ENCODE data around the gene POLD3.
"Not testable (repeated sequence)": the region's sequence is repeated elsewhere in the genome, so short reads cannot be mapped to it uniquely, and the experiment has no call there.

The POLD3 gene

DNA sequence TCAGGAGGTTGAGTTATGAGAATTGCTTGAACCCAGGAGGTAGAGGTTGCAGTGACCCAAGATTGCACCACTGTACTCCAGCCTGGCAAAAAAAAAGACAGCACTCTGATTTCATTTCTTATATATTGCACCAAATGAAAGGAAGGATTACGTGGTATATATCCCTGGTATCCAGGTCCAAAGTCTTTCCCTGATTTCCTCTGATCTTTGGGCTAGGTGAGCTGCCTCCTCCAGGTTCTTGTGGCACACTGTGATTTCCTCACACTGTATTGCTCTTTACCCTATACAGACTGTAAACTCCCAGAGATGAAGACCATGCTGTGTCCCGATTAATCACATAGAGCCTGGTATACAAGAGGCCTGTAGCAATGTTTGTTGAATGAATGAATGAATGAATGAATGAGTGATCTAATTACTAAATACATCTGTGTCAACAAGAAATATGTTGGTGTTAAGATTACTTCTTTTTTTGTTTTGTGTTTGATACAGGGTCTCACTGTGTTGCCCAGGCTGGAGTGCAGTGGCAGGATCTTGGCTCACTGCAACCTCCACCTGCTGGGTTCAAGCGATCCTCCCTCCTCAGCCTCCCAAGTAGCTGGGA is 9.3 kb upstream of the POLD3 start:
- DNase-seq = no peak

DNA sequence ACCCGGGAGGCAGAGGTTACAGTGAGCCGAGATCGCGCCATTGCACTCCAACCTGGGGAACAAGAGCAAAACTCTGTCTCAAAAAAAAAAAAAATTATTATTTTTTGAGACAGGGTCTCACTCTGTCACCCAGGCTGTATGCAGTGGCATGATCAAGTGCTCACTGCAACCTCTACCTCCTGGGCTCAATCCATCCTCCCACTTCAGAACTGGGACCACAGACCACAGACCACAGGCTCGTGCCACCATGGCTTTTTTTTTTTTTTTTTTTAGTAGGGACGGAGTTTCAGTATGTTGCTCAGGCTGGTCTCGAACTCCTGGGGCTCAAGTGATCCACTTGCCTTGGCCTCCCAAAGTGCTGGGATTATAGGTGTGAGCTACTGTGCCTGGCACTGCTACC is 1.9 kb upstream of the POLD3 start:
- not testable (repeated sequence) for DNase-seq

DNA sequence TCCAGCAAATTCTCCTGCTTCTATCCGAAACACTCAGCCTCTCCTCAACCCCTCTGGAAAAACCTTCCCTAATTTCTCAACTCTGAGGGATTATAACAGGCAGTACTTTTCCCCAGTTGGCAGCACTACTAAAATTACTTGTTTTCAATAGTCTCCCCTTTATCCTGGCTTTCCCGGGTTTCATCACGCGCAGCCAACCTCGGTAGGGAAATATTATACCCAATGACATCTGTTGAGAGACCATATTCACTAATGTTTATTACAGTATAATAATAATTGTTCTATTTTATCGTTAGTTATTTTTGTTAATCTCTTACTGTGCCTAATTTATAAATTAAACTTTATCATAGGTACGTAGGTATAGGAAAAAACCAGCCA is 330 bp upstream of the POLD3 start:
- DNase-seq = no peak

DNA sequence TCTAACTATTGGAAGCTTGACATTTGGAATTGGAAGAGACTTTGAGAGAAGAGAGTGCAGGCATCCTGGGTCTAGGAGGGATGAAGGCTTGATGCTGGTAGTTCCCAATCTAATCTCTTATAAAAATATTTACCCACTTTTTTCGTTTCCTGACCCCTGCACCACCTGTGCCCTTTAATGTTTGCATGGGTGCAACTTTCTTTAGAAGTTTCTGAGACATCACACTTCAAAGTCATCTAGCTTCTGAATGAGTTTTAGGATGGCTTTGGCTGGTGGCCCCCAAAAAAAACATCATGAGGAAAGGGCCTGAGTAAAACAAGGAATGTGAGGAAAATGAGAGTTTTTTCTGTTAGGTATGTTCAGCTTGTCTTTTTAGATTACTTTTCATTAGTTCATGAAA is 1.1 kb downstream of the POLD3 start:
- no peak for DNase-seq

DNA sequence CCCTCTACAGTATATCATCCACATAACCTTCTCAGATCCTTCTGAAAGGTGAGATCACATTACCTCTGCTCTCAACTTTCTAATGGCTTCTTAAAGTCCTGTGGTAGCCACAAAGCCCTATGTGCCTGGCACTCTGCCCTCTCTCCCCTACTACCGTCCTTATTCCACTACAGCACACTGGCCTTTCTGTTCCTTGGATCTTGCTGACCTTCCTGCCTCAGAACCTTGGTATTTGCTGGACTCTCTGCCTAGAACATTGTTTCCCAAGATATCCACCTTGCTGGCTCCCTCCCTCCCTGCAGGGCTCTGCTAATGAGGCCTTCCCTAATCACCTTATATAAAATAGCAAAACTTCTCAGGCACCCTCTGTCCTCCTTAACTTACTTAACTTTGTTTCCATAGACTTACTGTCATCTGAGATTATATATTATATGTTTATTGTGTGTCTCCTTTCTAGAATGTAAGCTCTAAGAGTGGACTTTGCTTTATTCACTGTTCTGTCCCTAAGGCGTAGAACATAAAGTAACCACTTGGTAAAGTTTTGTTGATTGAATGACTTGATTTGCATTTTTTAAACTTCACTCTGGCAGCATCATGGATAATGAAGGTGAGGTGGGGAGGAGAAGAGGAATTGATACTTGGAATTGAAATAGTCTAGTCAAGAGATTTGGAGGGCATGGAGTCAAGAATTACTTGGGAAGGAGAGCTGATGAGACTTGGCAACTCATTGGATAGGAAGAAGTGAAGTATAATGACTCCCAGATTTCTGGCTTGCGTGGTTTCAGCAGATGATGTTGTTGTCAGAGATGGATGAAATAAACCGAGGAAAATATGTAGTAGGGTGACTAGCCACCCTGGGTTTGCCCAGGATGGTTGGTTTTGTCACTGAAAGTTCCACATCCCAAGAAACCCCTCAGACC is 10.5 kb downstream of the POLD3 start:
- DNase-seq = no peak

DNA sequence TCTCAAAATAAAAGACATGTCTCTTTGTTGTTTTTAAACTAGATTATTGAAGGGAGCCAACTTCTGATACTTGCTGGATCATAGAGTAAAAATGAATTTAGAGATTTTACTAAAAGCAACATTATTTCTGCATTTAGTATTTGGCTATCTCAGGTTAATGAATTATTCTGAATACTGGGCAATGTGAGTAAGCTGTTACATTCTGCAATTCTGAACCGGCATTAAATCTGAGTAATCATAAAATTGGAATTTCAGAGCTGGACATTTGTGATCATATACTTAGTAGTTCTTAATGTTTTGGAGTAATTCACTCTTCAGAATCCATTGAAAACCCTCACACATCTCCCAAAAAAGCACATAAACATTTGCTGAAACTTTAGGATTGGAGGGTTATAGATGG is 11.5 kb downstream of the POLD3 start:
- DNase-seq = no peak

DNA sequence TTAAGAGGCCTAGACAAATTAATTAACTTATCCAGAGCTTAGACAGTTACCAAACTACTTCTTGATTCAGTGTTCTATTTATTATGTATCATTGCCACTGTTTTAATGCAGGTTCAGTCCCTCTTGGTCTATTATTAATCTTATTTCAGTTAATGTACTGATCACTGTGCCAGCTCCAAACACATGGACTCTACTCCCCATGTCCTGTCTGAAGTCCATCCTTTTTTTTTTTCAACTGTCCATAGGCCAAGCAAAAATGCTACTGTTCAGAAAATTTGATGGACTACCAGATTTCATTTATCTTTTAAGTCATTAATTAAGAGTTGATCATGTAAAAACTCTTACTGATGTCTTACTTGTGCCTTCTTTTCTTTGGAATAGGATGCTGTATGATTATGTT is 11.9 kb downstream of the POLD3 start:
- DNase-seq = no peak

DNA sequence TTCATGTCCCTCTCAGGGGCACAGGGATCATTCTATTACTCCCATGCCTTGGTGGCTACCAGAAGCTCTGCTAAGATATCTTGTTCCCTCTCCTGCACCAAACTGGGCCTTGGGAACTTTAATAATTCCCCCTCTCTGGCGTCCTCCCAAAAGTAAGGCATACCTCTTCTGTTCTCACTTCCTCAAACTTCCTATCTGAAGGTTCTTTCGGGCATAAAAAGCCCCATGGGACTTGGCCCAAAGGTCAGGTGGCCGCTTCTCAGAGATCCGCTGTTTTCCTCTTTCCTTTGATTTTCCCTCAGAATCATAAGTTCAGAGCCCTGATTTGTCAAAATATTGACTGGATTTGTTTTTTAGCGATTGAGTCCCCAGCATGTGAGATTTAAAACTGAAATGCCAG is 13.0 kb downstream of the POLD3 start:
- DNase-seq = no peak

DNA sequence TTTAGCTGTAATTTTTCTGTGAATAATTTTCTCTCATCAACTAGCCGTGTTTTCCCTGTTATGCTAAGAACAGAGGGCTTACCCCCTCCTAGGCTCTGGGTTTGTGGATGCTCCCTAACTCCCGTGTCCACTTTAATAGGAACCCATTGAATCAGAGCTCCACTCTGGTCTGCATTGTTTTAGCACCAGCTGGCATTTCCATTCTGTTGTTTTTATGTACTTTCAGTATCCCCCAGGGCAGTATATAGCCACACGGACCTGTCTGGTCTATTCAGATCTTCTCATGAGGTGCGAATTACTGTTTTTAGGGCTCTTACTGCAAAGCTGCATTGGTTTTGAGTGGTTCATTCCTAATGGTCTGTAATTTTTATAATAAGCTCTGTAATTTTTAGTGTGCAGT is 16.0 kb downstream of the POLD3 start:
- no peak for DNase-seq

DNA sequence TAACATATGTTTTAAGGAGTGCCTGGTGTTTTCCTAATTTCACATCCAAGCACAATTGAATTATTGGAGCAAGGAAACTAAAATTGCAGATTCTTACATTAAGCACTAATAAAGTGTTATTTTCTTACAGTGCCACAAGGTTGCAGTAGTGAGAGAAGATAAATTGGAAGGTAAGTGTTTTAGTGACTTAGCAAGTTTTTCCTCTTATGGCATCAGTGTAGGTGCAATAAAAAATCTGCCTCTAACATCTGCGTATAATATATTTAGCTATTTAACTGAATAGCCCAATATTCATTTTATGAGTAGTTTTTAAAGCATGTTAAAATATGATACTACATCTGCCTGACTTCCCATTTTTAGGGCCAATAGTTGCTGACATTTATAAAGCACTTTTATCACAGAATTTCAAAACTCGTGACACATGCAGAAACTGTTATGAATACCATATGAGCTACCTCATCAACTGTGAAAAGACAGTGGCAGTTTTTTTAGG is 19.0 kb downstream of the POLD3 start:
- DNase-seq = no peak

DNA sequence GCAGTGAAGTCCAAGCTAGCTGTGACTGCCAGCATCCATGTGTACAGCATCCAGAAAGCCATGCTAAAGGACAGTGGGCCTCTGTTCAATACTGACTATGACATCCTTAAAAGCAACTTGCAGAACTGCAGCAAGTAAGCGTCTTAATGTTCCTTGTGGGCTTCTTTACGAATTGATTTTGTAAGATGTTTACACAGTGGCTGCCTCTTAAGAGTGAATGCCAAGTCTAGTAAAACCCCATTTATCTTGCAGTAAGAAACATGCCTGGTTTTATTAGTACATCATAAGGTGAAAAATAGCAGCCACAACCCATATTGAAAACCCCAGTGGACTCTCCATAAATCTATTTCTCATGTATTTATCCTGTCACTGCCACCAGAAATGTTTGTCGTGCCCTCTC is 20.5 kb downstream of the POLD3 start:
- DNase-seq = no peak

DNA sequence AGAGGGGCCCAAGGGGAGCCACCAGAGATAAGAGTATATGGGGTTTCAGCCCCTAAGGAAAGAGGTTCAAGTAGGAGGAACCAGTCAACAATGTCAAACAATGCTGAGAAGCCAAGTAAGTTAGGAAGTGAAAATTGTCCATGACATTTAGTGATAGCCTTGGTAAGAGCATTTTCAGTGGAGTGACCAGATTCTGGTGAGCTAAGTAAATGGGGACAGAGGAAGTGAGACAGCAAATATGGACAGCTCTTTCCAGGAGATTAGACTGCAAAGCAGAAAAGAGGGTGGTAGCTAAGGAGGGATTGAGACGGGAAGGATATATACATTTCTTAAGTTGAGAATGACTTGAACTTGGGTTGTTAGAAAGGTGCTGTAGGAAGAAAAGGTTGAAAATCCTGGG is 22.9 kb downstream of the POLD3 start:
- no peak for DNase-seq

DNA sequence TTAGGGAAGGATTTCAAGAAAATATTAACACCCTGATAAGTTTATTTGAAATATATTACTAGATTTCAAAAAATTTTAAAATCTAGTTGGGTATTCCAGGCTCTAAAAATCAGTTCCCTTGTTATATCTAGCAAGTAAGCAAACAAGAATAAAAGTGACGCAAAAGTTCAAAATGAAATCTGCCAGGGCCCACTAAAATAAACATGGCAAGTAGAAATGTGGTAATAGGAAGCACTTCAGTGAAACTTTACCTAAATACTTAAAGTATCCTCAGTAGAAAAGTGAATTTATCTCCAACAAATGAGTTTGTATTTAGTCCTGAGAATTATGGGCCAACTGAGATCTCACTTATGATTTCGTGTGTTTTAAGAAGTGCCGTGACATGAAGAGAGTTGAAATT is 23.6 kb downstream of the POLD3 start:
- DNase-seq = no peak

DNA sequence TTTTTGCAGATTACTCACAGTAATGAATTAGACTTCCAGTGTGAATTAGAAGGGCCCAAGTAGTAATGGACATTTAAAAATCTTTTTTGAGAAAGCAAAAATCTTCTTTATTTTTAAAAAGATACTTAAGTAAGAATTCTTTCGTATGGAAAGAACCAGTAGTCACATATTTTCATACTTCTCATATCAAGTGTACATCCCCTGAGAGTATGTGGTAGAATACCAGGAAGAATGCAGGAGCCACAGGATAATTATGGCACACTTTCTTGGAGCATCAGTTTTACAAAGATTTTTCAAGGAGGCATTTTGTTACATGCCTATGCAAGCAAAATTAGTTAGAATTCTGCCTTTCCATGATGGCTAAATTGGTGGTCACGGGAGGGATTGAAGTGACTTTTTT is 28.1 kb downstream of the POLD3 start:
- no peak for DNase-seq

DNA sequence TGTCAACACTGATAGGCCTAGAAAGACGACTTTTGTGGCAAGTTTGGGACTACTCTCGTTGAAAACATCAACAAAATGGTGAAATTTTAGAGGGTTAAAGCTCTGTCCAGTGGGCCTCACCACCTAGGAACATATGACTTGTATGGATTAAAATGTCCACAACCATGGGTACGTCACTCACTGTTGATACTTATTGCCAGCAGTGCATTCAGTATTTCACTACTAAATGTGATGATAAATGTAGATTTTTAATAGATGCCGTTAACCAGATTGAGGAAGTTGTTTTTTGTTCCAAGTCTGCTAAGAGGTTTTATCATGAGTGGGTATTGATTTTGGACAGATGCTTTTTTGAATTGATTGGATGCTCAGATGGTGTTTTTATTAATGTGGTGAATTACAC is 33.7 kb downstream of the POLD3 start:
- DNase-seq = no peak

DNA sequence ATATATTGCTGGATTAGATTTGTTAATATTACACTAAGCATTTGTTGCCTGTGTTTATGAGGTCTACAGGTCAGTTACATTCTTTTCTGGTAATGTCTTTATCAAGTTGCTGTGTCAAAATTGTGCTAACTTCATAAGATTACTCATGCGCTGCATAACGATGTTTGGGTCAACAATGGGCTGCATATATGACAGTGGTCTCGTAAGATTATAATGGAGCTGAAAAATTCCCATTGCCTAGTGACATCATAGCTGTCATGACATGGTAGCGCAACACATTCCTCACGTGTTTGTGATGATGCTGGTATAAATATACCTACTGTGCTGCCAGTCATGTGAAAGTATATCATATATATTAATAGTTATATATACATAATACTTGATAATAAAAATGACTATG is 34.2 kb downstream of the POLD3 start:
- no peak for DNase-seq

DNA sequence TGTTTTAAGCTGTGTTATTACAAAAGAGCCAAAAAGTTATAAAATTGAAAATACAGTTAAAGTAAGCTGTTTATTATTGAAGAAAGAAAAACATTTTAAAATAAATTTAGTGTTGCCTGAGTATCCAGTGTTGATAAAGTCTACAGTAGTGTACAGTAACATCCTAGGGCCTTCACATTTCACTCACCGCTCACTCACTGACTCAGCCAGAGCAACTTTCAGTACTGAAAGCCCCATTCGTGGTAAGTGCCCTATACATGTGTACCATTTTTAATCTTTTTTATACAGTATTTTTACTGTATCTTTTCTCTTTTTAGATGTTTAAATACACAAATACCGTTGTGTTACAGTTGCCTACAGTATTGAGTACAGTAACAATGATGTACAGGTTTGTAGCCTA is 35.0 kb downstream of the POLD3 start:
- DNase-seq = no peak

DNA sequence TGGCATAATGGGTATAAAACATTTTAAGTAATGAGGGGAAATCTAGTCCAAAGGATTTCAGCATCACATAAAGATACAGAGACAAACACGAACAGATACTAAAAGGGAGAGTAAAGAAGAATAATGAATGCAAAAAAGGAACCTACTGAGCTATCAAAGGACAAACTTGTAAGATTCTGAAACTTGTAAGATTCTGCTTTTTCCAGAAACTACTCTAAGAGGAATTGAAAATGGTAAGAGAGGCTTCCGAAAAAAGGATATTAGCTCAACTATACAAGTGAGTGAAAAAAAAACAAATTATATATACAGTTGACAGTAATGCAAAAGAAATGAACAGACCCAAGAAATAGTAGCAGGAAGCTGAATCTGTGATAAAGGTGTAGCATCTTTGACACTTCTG is 37.7 kb downstream of the POLD3 start:
- no peak for DNase-seq

DNA sequence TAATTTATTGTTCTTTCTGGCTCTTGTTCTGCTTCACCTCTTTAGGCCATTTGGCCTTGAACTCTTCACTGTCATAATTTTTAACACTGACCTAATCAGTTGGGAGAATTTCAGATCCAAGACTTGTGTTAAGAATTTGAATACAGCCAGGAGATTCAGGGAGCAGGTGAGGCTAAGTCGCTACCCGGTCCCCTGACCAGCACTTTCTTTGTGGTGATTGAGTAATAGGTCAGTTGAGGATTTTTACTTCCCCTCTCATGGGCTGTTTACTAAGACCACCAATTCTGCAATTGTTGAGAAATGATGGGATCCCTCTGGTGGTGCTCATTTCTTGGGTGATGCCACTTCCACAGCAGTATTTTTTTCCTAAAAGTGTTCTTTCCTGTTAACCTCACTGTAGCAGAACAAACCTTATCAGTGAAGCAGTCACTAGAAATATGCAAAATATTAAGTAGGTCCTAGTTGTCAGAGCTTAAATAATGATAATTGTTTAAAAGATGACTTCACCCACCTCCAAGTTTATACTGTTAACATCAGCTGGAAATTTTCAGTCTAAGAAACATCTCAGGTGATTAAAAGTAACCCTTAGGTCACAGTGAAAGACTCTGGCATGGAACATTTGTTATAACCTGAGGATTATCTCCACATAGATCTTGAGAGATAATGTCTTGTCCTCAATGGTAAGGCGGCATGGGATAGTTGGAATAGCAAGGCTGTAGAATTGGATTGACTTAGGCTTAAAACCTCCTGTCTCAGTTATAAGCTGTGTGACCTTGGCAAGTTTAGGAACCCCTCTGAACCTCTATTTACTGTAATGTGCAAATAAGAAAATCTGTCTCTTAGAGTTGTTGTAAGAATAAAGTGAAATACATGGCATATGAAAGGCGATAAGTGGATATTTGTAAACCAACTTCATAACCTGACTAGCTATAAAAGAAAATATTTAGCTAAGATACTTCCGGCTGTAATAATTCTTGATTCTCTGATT is 41.3 kb downstream of the POLD3 start:
- no peak for DNase-seq

DNA sequence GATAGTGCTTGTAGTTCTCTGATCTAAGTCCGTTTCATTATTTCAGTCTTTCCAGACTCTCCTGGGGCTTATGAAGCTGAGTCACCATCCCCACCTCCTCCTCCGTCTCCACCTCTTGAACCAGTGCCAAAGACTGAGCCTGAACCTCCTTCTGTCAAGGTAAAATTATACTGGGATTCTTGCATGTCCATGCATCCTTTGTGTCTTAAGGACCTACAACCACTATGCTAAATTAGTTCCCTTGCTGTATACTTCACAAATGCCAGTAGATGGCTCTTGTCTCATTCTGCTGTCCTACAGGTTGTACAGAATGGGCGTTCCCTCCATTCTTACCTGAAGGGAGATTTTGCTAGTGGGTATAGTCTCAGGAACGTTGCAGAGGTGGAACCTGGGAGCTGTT is 42.2 kb downstream of the POLD3 start:
- DNase-seq = no peak

DNA sequence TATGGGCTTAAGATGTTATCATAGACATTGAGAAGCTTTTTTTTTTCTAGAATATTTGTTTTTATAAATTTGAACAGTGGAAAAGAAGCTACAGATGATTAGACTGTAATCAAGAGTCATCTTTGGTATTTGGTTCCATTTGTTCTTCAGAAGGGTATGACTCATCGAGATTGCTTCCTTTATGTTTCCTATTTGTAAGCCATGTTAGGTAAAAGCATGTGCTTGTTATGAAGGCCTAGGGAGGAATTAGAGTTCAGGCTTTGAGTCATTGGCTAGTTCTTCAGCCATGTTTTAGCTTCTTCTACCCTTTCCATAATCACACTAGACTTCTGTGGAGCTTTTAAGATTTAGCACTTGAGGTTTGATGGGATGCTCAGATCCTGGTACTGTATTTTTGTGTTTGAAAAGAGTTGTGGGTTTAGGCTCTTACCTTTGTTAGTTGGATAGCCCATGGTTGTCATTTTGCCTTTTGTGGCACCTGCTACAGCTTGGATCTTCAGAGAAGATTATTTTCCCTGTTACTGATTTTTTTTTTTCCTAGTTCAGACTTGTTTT is 44.3 kb downstream of the POLD3 start:
- no peak for DNase-seq

DNA sequence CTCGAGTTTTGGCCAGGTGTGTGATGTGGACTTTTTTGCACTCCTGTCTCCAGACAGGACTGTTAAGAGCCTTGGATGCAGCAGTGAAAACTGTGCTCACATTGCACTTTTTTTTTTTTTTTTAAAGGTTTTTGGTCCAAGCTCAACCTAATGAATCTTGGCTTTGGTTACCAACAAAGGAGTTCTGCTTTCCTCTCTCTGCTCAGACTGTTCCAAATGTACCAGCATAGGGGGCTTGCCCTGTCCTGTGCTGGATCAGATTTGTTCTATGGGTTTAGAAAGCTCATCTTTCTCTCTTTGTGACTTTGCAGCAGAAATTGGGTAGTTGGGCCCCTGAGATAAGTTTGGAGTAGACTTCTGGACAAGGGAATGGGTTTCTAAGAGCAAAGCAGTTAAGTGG is 45.3 kb downstream of the POLD3 start:
- no peak for DNase-seq

DNA sequence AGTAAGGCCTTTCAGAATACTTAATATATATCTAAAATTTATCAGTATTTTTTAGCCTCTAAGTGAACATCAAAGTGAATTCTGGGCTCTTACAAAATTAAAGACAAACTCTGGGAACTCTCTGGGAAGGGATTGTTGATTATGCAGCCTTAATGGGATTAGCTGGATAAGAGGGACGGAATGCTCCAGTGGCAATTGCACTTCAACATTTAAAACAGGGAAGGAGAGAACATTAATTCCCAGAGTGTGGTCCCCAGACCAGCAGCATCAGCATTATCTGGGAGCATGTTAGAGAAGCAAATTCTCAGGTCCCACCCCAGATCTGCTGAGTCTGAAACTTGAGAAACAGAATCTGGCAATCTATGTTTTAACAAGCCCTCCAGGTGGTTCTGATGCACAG is 46.5 kb downstream of the POLD3 start:
- DNase-seq = no peak

All from activated CD4-positive, CD25-positive, alpha-beta regulatory T cell (primary cell).